KOPT-K1 (cell line): ENCODE results near the gene NUDT19.
"Not testable (repeated sequence)": the region's sequence is repeated elsewhere in the genome, so short reads cannot be mapped to it uniquely, and the experiment has no call there.

Experiments
- H3K27ac ChIP-seq: fragments of 200-600 bp; sonication (generic); 2 replicates; pipeline ENCODE4 v1.5.1; 2016; ENCODE audit warnings: antibody characterized with exemption, mild to moderate bottlenecking, low read depth, low read length; ENCODE audit not compliant: poor library complexity, severe bottlenecking
- H3K36me3 ChIP-seq: fragments of 200-600 bp; sonication (generic); 2 replicates; pipeline ENCODE4 v1.5.1; 2017; ENCODE audit warnings: antibody characterized with exemption, mild to moderate bottlenecking, low read length, moderate library complexity; ENCODE audit not compliant: insufficient read depth
- H3K9me3 ChIP-seq: fragments of 200-600 bp; sonication (generic); 2 replicates; pipeline ENCODE4 v1.5.1; 2017; ENCODE audit warnings: antibody characterized with exemption, low read length, mild to moderate bottlenecking; ENCODE audit not compliant: insufficient read depth, poor library complexity, severe bottlenecking

The NUDT19 gene

GRCh38 chr19:32691291-32691951 is at the start of gene NUDT19:
Gene NUDT19, plus strand, starts transcription at chr19:32691821. Its CDS starts 140 bp downstream, at chr19:32691961.
- peaks cover 15% of the 10 kb centered on the region for H3K36me3 ChIP-seq
- peak within 1 kb of the TSS; percentile 77 for H3K27ac ChIP-seq
- H3K9me3 ChIP-seq, result peaks cover 8% of the 10 kb centered on the region

DNA sequence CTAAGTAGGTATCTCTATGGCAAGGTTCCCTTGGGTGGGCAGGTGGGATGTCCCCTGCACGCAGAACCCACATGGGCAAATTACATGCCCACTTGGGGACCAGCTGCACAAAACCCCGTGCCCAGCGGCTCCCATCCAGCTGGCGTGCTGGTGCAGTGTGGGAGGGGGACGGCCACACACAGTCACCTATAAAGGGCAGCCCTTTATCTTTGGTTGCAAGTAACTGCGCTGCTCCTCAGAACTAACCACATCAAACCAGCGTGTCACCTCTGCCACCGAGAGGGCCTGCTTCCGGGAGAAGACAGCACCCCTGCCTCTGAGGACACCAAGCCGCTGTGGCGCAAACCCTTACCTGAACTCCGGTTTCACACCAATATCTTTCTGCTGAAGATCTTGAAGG is 48.9 kb upstream of the NUDT19 start:
- H3K27ac ChIP-seq, result peak overlapping the region; percentile 36
- H3K9me3 ChIP-seq, result no peaks in the 10 kb centered on the region
- peaks cover 46% of the 10 kb centered on the region for H3K36me3 ChIP-seq

GRCh38 chr19:32646556-32646955 is 45.1 kb upstream of the NUDT19 start:
- no peak overlapping the region for H3K27ac ChIP-seq
- no peaks in the 10 kb centered on the region for H3K9me3 ChIP-seq
- H3K36me3 ChIP-seq, result peaks cover 27% of the 10 kb centered on the region

DNA sequence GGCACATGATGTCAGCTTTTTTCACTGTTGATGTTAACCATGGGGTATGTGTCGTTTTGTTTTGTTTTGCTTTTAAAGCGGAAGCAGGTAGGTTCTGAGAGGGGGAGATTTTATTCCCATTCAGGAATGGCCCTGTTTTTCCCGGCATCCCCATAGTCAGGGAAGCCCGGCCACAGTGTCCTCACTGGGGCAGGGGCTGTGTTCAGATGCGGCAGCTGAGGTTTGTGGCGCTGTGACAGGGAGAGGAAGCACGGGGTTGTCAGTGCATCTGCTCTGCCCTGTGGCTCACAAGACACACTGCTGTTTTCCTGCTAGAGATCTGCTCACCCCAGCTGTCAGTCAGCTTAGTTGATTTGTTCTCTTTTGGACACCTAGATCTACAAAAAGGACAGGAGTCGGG is 44.3 kb upstream of the NUDT19 start:
- Histone ChIP-seq H3K9me3 (no peaks in the 10 kb centered on the region), H3K27ac (no peak overlapping the region), H3K36me3 (peaks cover 21% of the 10 kb centered on the region)

GRCh38 chr19:32649751-32650150 is 41.9 kb upstream of the NUDT19 start:
- Histone ChIP-seq H3K27ac (no peak overlapping the region), H3K36me3 (peaks cover 26% of the 10 kb centered on the region), H3K9me3 (no peaks in the 10 kb centered on the region)

DNA sequence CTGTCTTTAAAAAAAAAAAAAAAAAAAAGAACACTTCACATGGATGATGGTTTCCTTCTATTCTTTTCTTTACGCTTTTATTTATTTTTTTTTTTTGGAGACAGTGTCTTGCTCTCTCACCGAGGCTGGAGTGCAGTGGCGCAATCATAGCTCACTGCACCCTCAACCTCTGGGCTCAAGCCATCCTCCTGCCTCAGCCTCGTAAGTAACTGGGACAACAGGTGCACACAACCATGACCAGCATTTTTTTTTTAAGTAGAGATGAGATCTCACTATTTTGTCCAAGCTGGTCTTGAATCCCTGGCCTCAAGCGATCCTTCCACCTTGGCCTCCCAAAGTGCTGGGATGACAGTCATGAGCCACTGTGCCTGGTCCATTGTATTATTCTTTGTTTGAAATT is 41.0 kb upstream of the NUDT19 start:
- no peaks in the 10 kb centered on the region for H3K9me3 ChIP-seq
- H3K36me3 ChIP-seq, result peaks cover 36% of the 10 kb centered on the region
- H3K27ac ChIP-seq, result no peak overlapping the region

DNA sequence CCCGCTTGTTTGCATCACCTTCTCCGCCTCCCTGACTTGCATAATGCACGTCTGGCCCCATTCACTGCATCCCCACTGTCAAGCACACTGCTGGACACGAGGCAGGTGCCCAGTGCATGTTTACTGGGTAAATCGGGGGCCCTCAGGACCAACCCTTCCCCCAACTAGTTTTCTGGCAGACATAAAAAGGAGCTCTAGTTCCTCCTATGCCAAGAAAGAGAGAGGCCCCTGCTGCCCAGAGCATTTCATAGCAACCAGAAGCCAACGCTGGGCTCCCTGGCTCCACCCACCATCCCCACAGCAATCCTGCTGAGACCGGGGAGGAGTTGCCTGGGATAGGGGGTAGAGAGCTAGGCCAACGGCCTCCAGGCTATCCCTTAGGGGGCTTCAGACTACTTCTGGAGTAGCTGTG is 39.9 kb upstream of the NUDT19 start:
- Histone ChIP-seq H3K9me3 (no peaks in the 10 kb centered on the region), H3K36me3 (peaks cover 36% of the 10 kb centered on the region), H3K27ac (no peak overlapping the region)

- H3K36me3 ChIP-seq, result peaks cover 31% of the 10 kb centered on the region
- not testable (repeated sequence) for H3K27ac ChIP-seq, H3K9me3 ChIP-seq
Measured at GRCh38 chr19:32652331-32652730, 39.3 kb upstream of the NUDT19 start.

- H3K27ac ChIP-seq, result no peak overlapping the region
- H3K9me3 ChIP-seq, result no peaks in the 10 kb centered on the region
- H3K36me3 ChIP-seq, result peaks cover 27% of the 10 kb centered on the region
Measured at GRCh38 chr19:32652894-32653598, 38.6 kb upstream of the NUDT19 start.

DNA sequence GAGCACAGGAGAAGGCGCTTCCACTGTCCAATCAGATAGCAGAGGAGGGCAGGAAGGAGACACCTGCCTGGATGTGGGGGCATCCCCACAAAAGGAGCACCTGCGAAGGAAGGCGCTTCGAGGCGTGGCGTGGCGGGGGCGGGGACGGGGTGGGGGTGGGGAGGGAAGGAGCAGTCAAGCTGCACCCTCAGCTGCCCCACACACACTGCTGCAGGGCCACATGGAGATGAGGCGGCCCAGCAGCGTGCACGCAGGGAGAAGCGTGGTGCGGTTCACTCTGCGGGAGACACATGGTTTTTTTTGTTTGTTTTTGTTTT is 38.1 kb upstream of the NUDT19 start:
- Histone ChIP-seq H3K27ac (no peak overlapping the region), H3K36me3 (peaks cover 24% of the 10 kb centered on the region), H3K9me3 (no peaks in the 10 kb centered on the region)

DNA sequence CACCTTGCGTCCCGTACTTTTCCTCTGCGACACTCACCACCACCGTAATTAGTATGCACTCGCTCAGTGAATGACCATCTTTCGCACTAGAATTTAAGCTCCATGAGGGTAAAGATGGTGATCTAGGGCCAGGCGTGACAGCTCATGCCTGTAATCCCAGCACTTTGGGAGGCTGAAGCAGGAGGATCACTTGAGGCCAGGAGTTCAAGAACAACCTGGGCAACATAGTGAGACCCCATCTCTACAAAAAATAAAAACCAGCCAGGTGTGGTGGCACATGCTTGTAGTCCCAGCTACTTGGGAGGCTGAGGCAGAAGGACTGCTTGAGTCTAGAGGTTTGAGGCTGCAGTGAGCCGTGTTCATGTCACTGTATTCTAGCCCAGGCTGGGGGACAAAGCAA is 35.2 kb upstream of the NUDT19 start:
- not testable (repeated sequence) for H3K27ac ChIP-seq, H3K9me3 ChIP-seq
- H3K36me3 ChIP-seq, result peaks cover 14% of the 10 kb centered on the region

DNA sequence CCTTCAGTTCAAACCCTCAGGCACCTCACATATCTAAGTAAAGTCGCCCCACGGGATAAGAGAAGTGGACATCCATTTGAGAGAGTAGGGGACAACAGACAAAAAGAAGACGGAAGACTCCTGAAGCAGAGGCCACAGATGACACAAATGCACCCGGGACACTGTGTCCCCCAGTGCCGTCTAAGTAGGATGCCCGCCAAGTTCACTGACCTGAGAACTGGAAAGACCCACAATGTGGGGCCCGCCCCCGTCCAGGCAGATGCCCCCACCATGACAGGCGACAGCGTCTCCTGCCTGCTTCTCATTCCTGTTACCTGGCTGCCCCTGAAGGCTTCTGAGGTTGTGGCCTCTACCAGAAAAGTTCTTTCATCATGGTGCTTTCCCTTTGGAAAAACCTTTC is 33.5 kb upstream of the NUDT19 start:
- H3K9me3 ChIP-seq, result no peaks in the 10 kb centered on the region
- H3K36me3 ChIP-seq, result peaks cover 14% of the 10 kb centered on the region
- H3K27ac ChIP-seq, result no peak overlapping the region

DNA sequence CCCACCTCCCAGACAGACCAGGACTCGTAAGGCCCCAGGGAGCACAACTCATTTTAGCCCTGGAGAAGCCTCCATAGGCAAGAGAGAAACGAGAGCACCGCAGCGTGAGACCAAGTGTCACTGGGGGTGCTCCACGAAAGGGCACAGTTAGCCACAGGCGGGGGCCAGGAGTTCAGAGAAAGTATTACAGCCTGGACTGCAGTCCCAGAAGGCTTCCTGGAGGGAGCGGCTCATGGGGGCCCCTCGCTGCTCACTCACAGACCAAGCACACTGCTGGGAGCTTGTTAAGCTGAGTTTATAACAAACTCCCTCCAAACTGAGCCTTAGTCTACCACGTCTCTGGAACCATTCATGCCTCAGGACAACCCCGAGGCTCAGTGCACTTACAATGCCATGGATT is 33.1 kb upstream of the NUDT19 start:
- H3K27ac ChIP-seq, result no peak overlapping the region
- no peaks in the 10 kb centered on the region for H3K9me3 ChIP-seq
- peaks cover 14% of the 10 kb centered on the region for H3K36me3 ChIP-seq

- Histone ChIP-seq H3K9me3 (no peaks in the 10 kb centered on the region), H3K36me3 (no peaks in the 10 kb centered on the region), H3K27ac (no peak overlapping the region)
Measured at GRCh38 chr19:32661318-32661717, 30.3 kb upstream of the NUDT19 start.

- Histone ChIP-seq H3K9me3 (no peaks in the 10 kb centered on the region), H3K27ac (no peak overlapping the region), H3K36me3 (no peaks in the 10 kb centered on the region)
Measured at GRCh38 chr19:32662186-32662585, 29.4 kb upstream of the NUDT19 start.

- Histone ChIP-seq H3K27ac (no peak overlapping the region), H3K9me3 (no peaks in the 10 kb centered on the region), H3K36me3 (no peaks in the 10 kb centered on the region)
Measured at GRCh38 chr19:32666084-32666483, 25.5 kb upstream of the NUDT19 start.
